Endometrial microvascular endothelial cells (primary cell): ENCODE measurements around the gene UACA. TPM values are rescaled to one million over a fixed set of nuclear protein-coding genes. Genes with fewer than 3 reads are reported as not detected.
"Not testable (repeated sequence)": the region's sequence is repeated elsewhere in the genome, so short reads cannot be mapped to it uniquely, and the experiment has no call there.

Source experiments
- in situ Hi-C: cut with HindIII; loops from 2 replicates; pipeline ENCODE4 v1.10.0; 2017; ENCODE audit warnings: low sequenced_read_pairs, low pct_unique_long_range_greater_than_20kb; ENCODE audit errors: inconsistent ontology term
- total RNA-seq: library from RNA; depleted of rRNA; stranded (reverse); fragments of >200 nt; gene quantifications from one replicate; pipeline ENCODE4 v1.2.3, GENCODE V29; 2015; ENCODE audit errors: inconsistent ontology term

UACA gene
- total RNA-seq, 1 donor from 2014 or later: 43.3 TPM

DNA sequence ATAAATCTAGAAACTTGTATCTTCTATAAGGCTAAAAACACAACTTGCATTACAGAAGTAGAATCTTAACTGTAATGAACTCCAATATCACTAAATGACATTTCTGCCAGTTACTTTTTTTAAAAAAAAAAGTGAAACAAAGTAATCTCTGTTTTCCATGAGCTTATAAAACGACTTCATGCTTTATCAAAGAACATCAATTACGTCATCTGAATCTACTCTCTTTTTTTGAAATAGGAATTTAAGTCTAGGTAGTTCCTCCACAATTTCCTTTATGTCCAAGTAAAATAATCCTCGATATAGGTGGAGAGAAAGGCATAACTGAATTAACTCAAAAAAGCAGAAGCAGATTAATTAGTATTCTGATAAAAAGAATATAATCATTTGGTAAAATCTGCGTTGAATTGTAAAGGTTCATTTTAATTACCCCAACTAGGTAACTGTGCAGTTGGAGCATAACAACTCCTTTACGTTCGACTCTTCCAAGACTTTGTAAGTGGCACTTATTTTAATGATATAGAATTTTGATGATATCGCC is 1.4 kb downstream of the UACA start:
- in situ Hi-C loops: loop anchor here (10.0 kb wide), 1 partner anchor 47 kb away; no protein-coding TSS in a partner anchor

DNA sequence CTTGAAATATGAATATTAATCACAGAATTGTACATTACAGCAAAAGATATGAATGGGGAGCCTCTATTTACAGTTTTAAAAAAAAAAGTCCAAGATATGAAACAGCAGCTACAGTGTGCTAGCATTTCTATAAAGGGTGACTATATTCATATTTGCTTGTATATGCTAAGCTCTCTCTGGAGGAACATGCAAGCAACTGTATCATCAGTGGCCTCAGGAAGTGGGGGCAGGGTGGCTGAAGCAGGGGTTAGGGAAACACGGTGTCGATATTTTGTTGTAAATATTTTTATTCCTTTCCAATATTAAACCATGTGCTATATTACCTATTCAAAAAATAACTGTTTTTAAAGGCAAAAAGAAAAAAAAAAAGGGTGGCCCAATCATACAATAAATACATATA is 2.3 kb downstream of the UACA start:
- in situ Hi-C loops: loop anchor here (10.0 kb wide), 1 partner anchor 46 kb away; no protein-coding TSS in a partner anchor

DNA sequence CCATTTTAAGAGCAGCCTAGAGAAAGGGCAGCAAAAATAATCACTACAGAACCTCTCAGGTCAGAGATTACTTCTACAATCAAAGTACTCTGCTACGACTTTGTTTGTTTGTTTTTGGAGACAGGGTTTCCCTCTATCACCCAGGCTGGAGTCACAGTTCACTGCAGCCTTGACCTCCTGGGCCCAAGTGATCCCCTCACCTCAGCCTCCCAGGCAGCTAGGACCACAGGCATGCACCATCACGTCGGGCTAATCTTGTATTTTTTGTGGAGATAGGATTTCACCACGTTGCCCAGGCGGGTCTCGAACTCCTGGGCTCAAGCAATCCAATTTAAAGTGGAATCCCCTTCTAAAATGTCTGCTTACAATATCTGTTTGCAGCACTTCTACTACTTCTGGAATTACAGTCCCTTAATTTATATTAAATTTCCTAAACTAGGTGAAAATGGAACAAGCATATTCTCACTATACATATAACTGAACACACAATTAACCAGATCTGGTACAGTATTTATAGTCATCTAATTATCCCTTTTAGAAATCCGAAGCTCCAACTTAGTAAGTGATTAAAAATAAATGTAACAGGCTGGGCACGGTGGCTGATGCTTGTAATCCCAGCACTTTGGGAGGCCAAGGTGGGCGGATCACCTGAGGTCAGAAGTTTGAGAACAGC is 4.4 kb downstream of the UACA start:
- in situ Hi-C loops: no loop called here

DNA sequence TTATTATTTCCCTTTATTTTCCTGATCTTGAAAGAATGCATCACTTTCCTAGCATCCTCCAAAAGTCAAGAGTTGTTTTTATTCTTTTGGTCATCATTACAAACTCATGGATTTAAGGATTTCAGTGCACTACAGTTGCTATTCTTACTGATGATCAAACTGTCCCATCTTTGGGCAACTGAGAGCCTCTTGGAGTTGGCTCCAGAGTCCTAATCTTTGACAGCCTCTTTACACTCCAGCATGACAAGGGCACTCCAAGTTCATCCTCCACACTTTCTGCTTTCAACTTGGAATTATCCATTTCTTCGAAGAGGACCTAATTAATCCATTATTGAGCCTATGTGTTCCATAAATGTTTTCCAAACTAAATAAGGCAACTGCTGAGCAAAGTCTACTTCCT is 5.7 kb downstream of the UACA start:
- in situ Hi-C loops: no loop called here

DNA sequence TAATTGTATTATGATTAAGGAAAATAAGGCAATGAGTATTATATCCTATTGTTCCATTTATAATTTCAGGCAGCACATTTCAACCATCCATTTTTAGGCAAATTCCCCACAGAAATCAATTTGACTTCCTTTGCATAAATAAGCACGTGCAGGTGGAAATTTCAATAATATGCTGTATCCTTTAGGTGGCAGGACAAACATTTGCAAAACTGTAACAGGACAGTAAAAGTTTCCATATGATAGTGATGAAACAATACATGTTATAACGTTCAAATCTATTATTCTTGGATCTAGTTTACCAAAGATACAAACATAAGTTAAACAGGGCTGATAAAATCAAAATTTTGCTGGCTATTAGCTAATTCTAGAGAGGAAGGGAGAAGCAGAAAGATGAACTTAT is 8.5 kb downstream of the UACA start:
- in situ Hi-C loops: no loop called here

DNA sequence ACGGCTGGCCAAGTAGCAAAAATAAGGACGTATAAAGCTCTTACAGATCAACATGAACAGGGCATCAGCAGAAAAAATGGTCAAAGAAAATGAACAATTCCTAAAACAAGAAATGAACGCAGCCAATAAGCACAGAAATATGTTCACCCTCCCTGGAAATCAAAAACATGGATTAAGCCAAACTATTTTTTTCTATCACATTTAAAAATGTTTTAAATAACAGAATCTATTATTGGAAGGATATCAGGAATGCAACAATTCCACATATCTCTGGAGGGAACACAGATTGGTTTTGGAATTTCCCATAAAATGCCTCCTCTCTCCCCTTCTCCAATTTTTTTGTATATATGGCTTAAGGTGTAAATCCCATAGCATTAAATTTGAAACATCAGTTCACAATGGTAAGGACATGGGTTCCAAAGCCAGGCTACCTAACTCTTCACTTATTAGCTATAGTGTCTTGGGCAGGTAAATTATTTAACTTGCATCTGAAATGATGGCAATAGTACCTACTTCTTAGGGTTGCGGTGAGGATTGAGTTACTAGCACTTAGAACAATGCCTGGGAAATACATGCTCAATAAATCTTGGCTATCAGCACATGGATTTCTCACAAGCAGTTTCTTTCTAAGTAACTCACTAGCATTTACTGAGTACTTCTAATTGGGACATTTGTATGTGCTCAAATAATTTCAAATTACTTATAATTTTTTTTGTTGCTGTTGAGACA is 10.1 kb downstream of the UACA start:
- in situ Hi-C loops: no loop called here

DNA sequence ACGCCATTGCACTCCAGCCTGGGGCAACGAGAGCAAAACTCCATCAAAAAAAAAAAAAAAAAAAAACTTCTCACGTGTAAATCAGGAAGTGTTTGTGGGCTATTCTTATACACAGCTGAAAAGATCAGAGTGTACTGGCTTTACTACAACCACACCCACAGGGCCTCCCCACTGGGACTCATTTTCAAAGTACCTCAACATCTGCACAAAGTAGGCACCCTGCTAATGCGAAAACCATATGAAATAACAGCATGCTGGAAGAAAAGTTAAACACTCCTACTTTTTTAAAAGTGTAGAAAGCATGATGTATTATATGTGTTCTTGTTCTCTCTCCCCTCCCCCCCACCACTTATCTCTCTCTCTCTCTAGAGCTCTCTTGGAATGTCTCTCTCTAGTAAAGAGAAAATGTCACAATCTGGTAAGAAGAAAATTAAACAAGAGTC is 11.1 kb downstream of the UACA start:
- in situ Hi-C loops: no loop called here

DNA sequence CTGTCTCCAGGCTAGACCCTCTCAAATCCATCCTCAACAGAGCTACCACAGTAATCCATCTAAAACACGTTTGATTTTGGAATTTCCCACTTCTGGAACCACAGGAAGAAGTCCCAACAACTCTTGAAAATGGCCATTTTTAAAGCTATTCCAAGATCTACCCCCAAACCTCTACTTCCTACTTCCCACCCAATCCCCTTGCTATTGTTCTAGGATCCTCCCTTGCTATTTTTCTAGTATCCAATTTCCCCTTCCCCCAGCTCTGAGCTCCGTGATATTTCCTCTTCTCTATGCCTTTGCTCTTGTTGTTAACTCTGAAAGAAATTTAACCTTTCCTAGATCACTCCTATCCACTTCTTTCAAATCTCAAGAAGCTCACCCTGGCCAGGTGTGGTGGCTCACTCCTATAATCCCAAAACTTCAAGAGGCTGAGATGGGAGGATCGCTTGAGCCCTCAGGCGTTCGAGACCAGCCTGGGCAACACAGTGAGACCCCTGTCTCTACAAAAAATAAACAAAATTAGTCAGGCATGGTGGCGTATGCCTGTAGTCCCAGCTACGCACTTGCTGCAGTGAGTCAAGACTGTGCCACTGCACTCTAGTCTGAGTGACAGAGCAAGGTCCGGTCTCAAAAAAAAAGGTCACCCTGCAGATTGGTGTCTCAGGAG is 13.0 kb downstream of the UACA start:
- in situ Hi-C loops: no loop called here

DNA sequence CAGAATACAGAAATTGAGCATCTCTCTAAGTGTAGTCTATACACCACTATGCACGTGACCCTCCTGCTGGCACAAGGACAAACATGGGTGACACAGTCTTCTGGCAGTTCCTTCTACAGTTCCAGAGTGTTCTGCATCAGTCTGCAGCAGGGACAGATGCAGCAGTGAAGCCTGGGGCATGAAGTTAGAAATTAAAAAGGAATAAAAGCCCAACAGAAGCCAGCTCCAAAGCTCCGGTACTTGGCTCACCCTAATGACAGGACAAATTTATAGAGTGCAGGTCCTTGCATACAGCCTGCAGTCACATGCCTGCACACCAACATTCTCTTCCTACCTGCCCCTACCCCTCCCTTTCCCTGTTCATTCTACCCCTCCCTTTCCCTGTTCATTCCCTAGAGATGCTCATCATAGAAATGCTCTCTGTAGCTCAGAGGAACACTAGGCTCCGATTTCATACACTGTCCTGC is 15.0 kb downstream of the UACA start:
- in situ Hi-C loops: no loop called here

DNA sequence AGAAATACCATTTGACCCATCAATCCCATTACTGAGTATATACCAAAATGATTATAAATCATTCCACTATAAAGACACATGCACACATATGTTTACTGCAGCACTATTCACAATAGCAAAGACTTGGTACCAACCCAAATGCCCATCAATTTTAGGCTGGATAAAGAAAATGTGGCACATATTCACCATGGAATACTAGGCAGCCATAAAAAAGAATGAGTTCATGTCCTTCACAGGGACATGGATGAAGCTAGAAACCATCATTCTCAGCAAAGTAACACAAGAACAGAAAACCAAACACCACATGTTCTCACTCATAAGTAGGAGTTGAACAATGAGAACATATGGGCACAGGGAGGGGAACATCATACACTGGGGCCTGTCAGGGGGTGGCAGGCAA is 16.8 kb downstream of the UACA start:
- in situ Hi-C loops: not testable (repeated sequence)

DNA sequence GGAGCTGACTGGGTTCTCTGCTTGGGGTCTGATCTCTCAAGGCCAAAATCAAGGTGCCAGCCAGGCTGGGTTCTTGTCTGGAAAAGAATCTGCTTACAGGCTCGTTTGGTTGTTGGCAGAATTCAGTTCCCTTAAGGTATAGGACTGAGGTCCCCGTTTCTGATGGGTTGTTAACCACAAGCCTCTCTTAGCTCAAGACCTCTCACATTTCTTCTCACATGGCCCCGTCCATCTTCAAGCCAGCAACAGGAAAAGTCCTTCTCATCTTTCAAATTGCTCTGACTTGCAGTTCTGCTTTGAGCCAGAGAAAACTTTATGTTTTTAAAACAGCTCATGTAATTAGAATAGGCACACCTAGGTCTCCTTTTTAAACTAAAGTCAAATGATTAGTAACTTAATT is 20.4 kb downstream of the UACA start:
- in situ Hi-C loops: no loop called here

DNA sequence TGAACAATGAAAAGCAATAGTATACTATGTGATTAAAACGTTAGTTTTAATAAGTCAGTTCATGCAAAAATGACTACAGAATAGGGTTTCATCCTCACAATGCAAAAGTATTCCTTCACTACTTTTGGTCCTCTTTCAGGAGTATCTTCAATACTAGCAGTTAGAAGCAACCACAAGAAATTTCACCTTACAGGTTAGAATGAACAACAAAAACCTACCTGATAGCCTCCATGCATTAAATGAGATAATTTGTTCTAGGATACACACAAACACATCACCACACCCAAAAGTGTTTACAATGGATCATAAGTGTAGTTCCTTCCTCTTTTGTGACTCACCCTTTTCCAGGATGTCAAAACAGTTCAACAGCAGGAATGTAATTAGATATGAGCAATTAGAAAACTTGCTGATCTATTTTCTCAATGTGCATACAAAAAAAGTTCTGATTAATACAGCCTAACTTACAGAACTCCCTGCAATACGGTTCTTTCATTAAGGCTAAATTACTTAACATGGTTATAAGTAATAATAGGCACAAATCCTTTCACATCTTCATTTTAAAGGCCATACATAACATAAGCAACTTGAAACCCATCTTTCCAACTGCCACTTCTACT is 21.6 kb downstream of the UACA start:
- in situ Hi-C loops: no loop called here

DNA sequence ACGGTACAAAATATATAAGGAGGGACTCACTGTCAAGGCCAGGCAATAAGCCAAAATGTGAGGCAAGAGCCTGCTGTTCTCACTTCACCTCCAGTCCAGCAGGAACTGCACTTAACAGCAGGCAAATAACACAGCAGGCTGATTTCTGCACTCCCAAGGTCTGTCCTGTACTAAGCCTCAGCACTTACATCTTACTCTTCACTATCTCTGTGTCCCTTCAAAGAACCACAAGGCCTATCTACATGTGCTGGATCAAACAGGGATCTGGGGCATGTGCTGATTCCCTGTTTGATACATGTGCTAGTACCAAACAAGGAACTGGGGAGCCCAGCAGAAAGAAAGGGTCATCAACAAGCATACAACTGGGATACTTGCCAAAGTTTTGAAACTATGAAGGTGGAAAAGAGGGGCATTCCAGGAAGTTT is 22.2 kb downstream of the UACA start:
- in situ Hi-C loops: no loop called here

DNA sequence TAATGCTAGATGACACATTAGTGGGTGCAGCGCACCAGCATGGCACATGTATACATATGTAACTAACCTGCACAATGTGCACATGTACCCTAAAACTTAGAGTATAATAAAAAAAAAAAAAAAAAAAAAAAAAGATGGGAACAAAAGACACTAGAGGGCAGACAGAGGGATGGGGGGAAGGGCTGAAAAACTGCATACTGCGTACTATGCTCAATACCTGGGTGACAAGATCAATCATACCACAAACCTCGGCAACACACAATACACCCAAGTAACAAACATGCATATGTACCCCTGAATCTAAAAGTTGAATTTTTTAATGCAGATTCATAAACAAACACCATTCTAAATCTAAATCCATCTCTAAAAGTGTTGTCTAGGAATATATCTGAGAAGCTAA is 28.3 kb downstream of the UACA start:
- in situ Hi-C loops: not testable (repeated sequence)

DNA sequence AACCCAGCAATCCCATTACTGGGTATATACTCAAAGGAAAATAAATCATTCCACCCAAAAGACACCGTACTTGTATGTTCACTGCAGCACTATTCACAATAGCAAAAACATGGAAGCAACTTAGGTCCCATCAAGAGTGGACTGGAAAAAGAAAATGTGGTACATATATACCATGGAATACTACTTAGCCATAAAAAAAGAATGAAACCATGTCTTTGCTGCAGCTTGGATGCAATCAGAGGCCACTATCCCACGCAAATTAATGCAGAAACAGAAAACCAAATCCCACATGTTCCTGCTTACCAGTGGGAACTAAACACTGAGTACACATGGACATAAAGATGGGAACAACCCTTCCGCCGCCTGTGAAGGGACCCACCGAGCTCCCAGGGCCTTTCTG is 34.2 kb downstream of the UACA start:
- in situ Hi-C loops: no loop called here

DNA sequence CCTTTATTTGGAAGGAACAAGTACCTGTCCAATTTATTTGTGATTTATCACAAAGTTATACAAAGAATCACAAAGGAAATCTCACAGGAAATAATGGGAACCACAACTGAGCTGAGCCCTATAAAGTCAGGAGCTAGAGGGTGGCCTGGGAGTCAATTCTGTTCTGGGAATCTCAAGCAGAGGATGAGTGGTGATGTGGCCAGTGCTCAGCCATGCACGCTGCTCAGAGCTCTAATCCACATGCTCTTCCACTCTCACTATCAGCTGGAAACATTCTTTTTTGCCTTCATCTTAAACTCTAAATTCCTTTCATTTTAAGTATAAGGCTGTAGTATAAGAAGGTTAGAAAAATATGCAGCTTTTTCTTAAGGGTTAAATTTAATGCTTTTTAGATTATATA is 36.6 kb downstream of the UACA start:
- in situ Hi-C loops: no loop called here

DNA sequence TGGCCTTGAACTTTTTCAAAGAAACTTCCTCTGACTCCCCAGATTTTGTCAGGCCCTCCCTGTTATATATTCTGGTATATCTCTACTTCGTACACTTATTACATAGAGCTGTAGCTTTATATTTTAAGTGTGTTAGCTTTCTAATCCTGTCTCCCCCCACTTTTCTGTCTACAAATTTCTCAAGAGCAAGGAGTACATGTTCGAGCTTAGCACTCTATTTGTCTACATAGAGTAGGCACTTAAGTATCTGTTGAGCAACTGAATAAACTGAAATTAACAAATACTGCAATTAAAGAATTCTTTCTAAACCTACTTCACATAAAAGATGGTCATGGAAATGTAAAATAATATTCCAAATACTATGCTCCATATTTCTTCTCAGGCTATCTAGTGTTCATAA is 39.4 kb downstream of the UACA start:
- in situ Hi-C loops: no loop called here

DNA sequence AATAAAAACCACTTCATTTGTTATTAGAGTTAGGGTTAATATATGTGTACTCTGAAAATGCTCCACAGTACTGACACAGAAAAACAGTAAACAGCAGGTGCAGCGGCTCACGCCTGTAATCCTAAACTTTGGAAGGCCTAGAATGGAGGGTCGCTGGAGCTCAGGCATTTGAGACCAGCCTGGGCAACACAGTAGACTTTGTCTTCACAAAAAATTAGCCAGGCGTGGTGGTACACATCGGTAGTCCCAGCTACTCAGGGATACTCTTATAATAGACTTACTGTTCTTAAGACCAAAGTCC is 40.3 kb downstream of the UACA start:
- in situ Hi-C loops: no loop called here
